ENCODE measurements around the gene LRRK1.

Gene LRRK1

DNA sequence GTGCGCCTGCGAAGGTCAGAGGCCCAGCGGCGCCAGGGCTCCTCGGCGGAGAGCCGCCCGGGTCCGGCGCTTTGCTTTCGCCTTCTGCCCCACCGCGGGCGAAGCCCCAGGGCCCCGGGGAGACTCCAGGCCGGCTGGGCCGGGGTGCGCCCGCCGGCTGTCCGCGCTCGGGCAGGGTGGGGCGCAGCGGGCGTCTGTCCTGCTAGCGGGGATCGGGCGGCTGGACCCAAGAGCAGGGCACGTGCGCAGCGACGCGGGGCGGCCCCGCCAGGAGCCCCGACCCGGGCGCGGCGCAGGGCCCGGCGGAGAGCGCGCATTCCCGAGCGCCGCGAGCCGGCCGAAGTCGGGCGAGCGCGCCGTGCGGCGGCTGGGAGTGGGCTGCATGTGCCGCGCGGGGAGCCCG lies 40.1 kb upstream of the LRRK1 start:
- FAIRE-seq, result no peak
- TF ChIP-seq CTCF (IDR thresholded peaks at IDR 0.05; ENCODE audit: insufficient read depth, missing control alignments), result no peak
- DNase-seq (ENCODE audit: insufficient read length, low spot score), result no peak

DNA sequence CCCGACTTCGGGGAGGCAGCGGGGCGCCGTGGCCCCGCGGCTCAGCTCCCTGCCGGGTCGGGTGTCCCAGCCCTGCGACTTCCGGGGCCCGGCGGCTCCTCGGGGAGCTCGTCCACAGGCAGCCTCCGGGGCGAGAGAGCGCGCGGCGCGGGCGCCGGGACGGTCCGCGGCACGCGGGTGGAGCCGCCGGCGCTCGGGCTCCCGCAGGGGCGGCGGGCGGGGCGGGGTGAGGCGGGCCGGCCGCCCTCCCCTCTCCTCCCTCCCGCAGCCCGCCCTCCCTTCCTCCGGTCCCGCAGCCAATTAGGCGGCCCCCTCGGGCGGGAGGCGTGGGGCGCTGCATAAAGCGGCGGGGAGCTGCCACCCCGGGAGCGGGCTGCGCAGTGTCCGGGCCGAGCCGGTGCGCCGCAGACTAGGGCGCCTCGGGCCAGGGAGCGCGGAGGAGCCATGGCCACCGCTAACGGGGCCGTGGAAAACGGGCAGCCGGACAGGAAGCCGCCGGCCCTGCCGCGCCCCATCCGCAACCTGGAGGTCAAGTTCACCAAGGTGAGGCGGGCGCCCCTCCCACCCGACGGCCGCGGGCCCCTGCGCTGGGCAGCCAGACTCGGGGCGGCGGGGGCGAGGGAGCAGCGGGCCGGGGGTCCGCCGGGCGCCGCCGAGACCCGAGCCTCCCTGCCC lies 39.6 kb upstream of the LRRK1 start, which contains the start of gene ALDH1A3:
TSS of gene ALDH1A3 (plus strand) at position 368 of the 675 bp plus-strand sequence. CDS start at position 445, 77 bp downstream.
- DNase-seq (ENCODE audit: insufficient read length, low spot score), result no peak
- no peak for FAIRE-seq
- no peak for TF ChIP-seq CTCF (IDR thresholded peaks at IDR 0.05; ENCODE audit: insufficient read depth, missing control alignments)

DNA sequence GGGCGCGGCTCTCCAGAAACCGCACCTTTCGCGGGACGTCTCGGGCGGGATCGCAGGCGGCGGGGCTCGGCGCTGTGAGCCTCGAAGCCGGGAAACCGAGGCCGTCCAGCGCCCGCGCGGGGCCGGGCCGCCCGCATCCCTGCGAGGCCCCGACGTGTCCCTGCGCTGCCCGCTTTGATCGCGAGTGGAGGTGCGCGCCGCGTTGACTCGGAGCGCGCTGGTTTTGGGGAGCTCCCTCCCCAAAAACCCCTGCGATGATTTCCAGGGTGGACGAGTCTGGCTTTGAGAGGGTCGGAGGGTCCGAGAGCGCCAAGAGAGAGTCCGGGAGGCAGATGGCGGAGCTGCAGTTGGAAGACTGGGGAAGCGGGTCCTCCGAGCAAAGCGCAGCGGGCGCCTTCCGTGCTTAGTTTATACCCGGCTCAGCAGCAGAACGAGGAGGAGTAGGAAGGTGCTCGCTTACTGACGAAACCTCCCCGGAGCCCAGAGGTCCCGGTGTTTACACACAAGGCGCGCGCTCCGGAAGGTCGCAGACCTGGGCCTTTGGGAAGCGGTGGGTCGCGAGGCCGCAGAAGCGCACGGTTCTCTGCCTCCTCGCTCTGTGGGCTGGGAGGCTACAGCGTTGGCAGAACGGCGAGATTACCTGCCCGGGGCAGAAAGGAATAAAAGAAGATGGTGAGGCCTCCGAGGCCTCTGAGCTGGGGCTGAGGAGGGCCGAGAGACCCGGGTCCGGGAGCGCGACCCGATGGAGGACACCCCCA lies 38.8 kb upstream of the LRRK1 start:
- no peak for TF ChIP-seq CTCF (IDR thresholded peaks at IDR 0.05; ENCODE audit: insufficient read depth, missing control alignments)
- DNase-seq (ENCODE audit: insufficient read length, low spot score) (no peak), FAIRE-seq (no peak)

DNA sequence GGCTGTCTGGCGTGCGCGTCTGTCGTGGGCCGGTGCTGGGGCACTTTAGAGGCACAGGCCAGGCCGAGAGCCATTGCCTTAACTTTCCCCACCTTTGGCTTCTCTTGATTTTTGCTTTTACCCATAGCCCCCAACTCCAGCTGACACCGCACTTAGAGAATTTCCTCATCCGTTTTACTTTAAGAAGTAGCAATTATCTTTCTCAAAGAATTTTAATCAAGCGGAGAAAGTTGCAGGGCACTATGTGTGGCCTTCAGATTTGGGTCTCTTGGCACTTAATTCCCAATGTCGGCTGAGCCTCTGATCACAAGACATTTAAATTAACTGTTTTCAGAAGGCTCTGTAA lies 38.3 kb upstream of the LRRK1 start:
- DNase-seq (ENCODE audit: insufficient read length, low spot score) (no peak), FAIRE-seq (no peak)
- no peak for TF ChIP-seq CTCF (IDR thresholded peaks at IDR 0.05; ENCODE audit: insufficient read depth, missing control alignments)

DNA sequence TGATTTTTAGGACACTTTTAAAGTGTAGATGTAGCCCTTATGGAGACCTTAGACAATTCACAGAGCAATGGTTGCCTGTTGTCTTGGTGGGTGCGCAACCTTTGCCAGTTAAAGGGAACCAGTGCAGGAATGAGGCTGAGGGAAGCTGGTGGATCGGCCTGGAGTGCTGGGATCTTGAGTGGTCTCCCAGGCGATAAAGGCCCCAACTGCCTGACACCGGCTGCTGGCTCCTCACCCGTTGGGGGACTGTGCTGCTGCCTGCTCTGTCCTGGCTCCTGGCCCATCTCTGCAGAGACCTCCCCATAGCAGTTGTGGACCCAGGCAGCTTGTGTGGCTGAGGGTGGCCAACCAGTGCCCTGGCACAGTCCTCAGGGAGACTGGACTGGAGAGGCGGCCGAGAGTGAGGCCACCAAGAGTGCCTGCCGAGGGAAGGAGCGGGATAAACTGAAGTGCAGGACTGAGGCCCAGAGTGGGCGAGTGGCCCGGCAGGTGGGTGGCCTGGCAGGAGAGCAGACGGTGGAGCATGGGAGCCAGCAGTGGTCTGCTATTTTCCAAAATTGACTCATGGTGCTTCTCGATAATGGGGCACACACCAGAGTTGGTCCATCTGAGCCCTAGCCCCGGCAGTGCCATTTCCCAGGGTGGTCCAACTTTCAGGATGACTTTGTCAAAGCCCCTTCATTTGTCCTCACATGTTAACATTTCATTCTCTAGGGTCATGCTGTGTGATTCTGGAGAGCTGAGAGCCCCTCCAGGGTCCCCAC lies 37.4 kb upstream of the LRRK1 start:
- TF ChIP-seq CTCF (IDR thresholded peaks at IDR 0.05; ENCODE audit: insufficient read depth, missing control alignments), result no peak
- FAIRE-seq (no peak), DNase-seq (ENCODE audit: insufficient read length, low spot score) (no peak)

GRCh38 chr15:100885116-100885515 lies 34.0 kb upstream of the LRRK1 start:
- no peak for TF ChIP-seq CTCF (IDR thresholded peaks at IDR 0.05; ENCODE audit: insufficient read depth, missing control alignments)
- no peak for DNase-seq (ENCODE audit: insufficient read length, low spot score)
- no peak for FAIRE-seq
